Measurements from ENCODE around the gene ZNF627. TPM values are rescaled to one million over a fixed set of nuclear protein-coding genes. Genes with fewer than 3 reads are reported as not detected.

ZNF627 gene
- total RNA-seq, 1 donor = 19.0 TPM

DNA sequence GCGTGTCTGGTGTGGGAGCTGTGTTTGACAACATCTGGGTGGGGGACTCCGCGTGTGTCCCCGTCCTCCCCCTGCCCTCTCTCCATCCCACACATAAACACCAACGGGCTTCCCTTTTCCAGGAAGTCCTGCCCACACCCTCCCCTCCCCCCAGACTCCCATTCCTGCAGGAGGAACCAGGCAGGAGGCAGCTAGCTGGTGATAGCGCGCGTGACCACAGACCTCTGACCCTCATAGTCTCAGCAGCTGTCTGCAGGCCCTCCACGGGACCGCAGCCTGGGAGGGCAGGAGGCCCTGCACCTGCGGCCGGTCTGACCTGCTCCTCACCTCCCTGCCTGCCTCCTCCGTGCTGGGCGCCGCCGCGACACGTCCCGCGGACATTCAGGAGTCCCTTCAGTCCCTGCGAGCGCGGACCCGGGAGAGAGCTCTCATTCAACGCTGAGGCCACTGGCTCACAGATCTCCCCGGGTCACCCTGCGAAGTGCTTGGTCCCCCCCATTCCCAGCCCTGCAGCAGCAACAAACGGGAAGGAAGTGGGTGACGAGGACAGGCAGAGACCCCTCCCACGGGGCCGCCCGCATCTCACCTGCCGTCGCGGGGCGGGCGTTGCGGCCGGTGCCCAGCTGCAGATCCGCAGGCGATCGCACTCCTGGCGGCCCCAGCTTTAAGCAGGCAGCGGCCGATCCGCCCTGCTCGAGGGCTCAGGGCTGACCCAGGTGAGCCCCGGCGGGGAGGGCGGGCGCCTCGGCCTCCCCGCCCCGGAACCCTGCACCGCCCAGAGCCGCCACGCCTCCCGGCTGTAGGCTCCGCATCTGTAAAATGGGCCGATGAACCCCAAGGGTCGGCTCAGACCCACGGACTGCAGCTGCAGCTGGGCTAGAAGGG is 18.8 kb upstream of the ZNF627 start:
- H3K4me3 ChIP-seq (ENCODE audit: low read depth, low read length) = no peak overlapping the region
- DNase-seq (ENCODE audit: low read depth) = peak; percentile 32
- TF ChIP-seq, protein P1, sequence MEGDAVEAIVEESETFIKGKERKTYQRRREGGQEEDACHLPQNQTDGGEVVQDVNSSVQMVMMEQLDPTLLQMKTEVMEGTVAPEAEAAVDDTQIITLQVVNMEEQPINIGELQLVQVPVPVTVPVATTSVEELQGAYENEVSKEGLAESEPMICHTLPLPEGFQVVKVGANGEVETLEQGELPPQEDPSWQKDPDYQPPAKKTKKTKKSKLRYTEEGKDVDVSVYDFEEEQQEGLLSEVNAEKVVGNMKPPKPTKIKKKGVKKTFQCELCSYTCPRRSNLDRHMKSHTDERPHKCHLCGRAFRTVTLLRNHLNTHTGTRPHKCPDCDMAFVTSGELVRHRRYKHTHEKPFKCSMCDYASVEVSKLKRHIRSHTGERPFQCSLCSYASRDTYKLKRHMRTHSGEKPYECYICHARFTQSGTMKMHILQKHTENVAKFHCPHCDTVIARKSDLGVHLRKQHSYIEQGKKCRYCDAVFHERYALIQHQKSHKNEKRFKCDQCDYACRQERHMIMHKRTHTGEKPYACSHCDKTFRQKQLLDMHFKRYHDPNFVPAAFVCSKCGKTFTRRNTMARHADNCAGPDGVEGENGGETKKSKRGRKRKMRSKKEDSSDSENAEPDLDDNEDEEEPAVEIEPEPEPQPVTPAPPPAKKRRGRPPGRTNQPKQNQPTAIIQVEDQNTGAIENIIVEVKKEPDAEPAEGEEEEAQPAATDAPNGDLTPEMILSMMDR (IDR thresholded peaks at IDR 0.05; ENCODE audit: insufficient read depth, low read depth, low read length) = no peak

DNA sequence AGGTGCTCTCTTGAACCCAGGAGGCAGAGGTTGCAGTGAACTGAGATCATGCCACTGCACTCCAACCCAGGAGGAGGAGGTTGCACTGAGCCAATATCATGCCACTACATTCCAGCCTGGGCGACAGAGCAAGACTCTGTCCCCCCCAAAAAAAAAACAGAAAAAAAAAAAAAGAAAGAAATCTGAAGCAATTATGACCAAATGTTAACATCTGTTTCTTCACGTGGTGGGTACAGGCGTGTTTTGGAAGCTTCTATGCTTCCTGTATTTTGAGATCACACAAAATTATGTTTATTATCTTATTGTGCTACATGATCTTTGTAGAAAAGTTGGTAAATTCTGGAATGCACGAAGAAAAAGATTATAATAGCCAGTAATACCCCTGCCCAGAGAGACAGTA is 17.2 kb upstream of the ZNF627 start:
- DNase-seq (ENCODE audit: low read depth) = no peak
- H3K4me3 ChIP-seq (ENCODE audit: low read depth, low read length) = no peak overlapping the region
- TF ChIP-seq, protein P1 (IDR thresholded peaks at IDR 0.05; ENCODE audit: insufficient read depth, low read depth, low read length) = no peak

DNA sequence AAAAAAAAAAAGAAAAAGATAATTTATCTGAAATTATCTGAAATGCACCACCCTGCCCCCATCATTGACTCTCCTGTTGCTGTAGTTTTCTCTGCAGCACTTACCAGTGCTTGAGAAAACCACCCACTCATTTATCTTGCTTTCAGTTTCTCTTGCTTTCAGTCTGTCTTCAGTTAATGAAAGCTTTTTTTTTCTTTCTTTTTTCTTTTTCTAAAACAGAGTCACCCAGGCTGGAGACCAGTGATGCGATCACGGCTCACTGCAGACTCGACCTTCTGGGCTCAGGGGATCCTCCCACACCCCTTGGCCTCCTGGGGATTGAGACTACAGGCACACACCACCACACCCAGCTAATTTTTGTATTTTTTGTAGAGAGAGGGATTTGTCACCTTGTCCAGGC is 15.5 kb upstream of the ZNF627 start:
- DNase-seq (ENCODE audit: low read depth) = peak; percentile 28
- TF ChIP-seq, protein P1 (IDR thresholded peaks at IDR 0.05; ENCODE audit: insufficient read depth, low read depth, low read length) = no peak
- H3K4me3 ChIP-seq (ENCODE audit: low read depth, low read length) = no peak overlapping the region

DNA sequence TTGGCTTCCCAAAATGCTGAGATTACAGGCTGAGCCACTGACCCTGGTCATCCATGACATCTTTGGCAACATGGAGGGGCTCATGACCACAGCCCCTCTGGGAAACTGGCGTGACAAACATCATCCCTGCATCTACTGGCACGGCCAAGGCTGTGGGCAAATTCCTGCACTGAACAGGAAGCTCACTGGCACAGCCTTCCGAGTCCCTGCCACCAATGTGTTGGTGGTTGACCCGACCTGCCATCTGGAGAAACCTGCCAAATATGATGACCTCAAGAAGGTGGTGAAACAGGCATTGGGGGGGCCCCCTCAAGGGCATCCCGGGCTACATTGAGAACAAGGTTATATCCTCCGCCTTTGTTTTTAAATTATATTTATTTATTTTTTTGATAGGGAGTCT is 11.0 kb upstream of the ZNF627 start:
- TF ChIP-seq, protein P1 (IDR thresholded peaks at IDR 0.05; ENCODE audit: insufficient read depth, low read depth, low read length) = no peak
- no peak for DNase-seq (ENCODE audit: low read depth)
- H3K4me3 ChIP-seq (ENCODE audit: low read depth, low read length) = no peak overlapping the region

DNA sequence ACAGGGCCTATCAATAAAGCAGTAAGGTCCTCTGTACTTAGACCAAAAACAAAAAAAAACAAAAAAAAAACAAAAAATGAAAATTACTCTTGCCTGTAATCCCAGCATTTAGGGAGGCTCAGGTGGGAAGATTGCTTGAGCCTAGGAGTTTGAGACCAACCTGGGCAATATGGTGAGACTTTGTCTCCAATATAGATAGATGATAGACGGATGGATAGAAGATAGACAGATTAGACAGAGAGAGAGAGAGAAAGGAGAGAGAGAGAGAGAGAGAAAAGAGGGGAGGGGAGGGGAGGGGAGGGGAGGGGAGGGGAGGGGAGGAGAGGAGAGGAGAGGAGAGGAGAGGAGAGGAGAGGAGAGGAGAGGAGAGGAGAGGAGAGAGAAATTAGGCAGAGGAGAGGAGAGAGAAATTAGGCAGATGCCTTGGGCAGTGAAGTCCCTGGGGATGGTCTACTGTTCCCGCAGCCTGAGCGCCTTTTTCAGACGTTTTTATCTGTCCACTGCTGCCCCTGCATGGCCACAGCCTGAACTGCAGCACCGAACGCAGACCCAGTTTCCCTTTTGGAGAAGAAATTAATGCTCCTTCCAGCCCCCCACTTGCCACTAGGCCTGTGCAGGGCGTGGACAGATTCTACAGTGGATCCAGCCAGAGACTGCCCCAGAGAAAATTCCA is 9.8 kb upstream of the ZNF627 start:
- TF ChIP-seq, protein P1 (IDR thresholded peaks at IDR 0.05; ENCODE audit: insufficient read depth, low read depth, low read length) = peak; percentile 95
- peak; percentile 69 for DNase-seq (ENCODE audit: low read depth)
- no peak overlapping the region for H3K4me3 ChIP-seq (ENCODE audit: low read depth, low read length)

DNA sequence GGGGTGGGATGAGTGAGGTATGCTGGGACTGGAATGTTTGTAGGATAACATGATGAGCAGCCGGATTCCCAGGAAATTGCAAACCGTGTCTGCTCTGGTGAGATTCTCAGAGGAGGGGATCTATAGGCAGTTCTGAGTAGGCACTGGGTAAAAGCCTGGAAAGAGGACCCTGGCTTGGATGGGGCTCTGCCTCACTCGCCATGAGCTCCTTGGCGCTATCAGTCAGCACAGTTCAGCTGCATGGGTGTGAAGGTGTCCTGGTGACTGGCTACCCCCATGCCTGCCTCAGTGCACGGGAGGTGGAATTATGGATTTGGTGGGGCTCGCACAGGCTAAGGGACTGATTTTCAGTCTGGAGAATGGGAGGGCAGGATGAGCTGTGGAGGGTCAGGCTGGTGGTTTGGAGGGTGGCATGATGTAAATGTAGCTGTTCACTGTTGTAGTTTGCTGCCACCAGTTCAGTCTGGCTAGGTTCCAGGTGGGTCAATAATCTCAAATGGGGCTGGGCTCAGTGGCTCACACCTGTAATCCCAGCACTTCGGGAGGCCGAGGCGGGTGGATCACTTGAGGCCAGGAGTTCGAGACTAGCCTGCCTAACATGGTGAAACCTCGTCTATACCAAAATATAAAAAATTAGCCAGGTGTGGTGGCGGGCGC is 9.2 kb upstream of the ZNF627 start:
- DNase-seq (ENCODE audit: low read depth) = no peak
- H3K4me3 ChIP-seq (ENCODE audit: low read depth, low read length) = no peak overlapping the region
- TF ChIP-seq, protein P1 (IDR thresholded peaks at IDR 0.05; ENCODE audit: insufficient read depth, low read depth, low read length) = no peak
